Activated T-helper 1 cell treated with anti-CD3 and anti-CD28 coated beads, Interleukin-2, amount 50 U/mL, for 16 hours (primary cell): ENCODE measurements around the gene BUD31.
"Not testable (repeated sequence)": the region's sequence is repeated elsewhere in the genome, so short reads cannot be mapped to it uniquely, and the experiment has no call there.

Source experiments
- DNase-seq, 2 donors: peaks; one replicate each; pipeline ENCODE4 v3.0.0-alpha.2; 2020; ENCODE audit warnings: low read depth in 1 of 2, low spot score in 1 of 2

Gene BUD31

GRCh38 chr7:99380032-99380822, 28.5 kb upstream of the BUD31 start:
- no peak for DNase-seq

- peak; percentile 75 to 84 for DNase-seq
Observed at GRCh38 chr7:99380823-99381663, 27.7 kb upstream of the BUD31 start.

GRCh38 chr7:99381664-99382075, 27.1 kb upstream of the BUD31 start:
- DNase-seq: no peak

- DNase-seq: no peak
Observed at GRCh38 chr7:99383203-99383602, 25.6 kb upstream of the BUD31 start.

GRCh38 chr7:99383791-99384370, 24.9 kb upstream of the BUD31 start:
- no peak for DNase-seq

GRCh38 chr7:99384523-99384922, 24.2 kb upstream of the BUD31 start:
- no peak for DNase-seq

GRCh38 chr7:99385564-99385963, 23.2 kb upstream of the BUD31 start:
- DNase-seq: no peak

- DNase-seq: no peak
Observed at GRCh38 chr7:99386584-99387238, 22.1 kb upstream of the BUD31 start.

GRCh38 chr7:99387239-99387635, 21.5 kb upstream of the BUD31 start:
- not testable (repeated sequence) for DNase-seq

GRCh38 chr7:99387912-99388311, 20.9 kb upstream of the BUD31 start:
- no peak for DNase-seq

- DNase-seq: no peak
Observed at GRCh38 chr7:99389772-99390171, 19.0 kb upstream of the BUD31 start.

- no peak for DNase-seq
Observed at GRCh38 chr7:99390941-99391602, 17.7 kb upstream of the BUD31 start.

- DNase-seq: no peak
Observed at GRCh38 chr7:99392046-99392445, 16.7 kb upstream of the BUD31 start.

- peak; percentile 55 to 70 for DNase-seq
Observed at GRCh38 chr7:99392659-99393354, 16.0 kb upstream of the BUD31 start.

GRCh38 chr7:99393355-99394187, 15.2 kb upstream of the BUD31 start:
- DNase-seq: no peak

GRCh38 chr7:99394188-99394502, 14.6 kb upstream of the BUD31 start:
- DNase-seq: no peak

- no peak for DNase-seq
Observed at GRCh38 chr7:99395616-99396327, 13.0 kb upstream of the BUD31 start.

GRCh38 chr7:99396418-99397296, 12.1 kb upstream of the BUD31 start:
- DNase-seq: no peak
